Activated CD4-positive, CD25-positive, alpha-beta regulatory T cell (primary cell): ENCODE results near the gene TMC2.
"Not testable (repeated sequence)": the region's sequence is repeated elsewhere in the genome, so short reads cannot be mapped to it uniquely, and the experiment has no call there.

Experiments
- DNase-seq, 4 experiments: peaks; one replicate each; lab custom pipeline; 2025; lab: John Stamatoyannopoulos, UW

Gene TMC2, protein sequence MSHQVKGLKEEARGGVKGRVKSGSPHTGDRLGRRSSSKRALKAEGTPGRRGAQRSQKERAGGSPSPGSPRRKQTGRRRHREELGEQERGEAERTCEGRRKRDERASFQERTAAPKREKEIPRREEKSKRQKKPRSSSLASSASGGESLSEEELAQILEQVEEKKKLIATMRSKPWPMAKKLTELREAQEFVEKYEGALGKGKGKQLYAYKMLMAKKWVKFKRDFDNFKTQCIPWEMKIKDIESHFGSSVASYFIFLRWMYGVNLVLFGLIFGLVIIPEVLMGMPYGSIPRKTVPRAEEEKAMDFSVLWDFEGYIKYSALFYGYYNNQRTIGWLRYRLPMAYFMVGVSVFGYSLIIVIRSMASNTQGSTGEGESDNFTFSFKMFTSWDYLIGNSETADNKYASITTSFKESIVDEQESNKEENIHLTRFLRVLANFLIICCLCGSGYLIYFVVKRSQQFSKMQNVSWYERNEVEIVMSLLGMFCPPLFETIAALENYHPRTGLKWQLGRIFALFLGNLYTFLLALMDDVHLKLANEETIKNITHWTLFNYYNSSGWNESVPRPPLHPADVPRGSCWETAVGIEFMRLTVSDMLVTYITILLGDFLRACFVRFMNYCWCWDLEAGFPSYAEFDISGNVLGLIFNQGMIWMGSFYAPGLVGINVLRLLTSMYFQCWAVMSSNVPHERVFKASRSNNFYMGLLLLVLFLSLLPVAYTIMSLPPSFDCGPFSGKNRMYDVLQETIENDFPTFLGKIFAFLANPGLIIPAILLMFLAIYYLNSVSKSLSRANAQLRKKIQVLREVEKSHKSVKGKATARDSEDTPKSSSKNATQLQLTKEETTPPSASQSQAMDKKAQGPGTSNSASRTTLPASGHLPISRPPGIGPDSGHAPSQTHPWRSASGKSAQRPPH

GRCh38 chr20:2536560-2536986 lies at the start of gene TMC2:
TMC2 (plus strand) TSS chr20:2536573; CDS start chr20:2536622, 49 bp downstream.
- DNase-seq = no peak

DNA sequence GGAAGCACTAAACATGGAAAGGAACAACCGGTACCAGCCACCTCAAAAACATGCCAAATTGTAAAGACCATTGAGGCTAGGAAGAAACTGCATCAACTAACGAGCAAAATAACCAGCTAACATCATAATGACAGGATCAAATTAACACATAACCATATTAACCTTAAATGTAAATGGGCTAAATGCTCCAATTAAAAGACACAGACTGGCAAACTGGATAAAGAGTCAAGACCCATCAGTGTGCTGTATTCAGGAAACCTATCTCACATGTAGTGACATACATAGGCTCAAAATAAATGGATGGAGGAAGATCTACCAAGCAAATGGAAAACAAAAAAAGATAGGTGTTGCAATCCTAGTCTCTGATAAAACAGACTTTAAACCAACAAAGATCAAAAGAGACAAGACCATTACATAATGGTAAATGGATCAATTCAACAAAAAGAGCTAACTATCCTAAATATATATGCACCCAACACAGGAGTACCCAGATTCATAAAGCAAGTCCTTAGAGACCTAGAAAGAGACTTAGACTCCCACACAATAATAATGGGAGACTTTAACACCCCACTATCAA lies 33.5 kb upstream of the TMC2 start:
- DNase-seq = not testable (repeated sequence)

DNA sequence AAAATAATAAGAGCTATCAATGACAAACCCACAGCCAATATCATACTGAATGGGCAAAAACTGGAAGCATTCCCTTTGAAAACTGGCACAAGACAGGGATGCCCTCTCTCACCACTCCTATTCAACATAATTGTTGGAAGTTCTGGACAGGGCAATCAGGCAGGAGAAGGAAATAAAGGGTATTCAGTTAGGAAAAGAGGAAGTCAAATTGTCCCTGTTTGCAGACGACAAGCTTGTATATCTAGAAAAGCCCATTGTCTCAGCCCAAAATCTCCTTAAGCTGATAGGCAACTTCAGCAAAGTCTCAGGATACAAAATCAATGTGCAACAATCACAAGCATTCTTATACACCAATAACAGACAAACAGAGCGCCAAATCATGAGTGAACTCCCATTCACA lies 31.6 kb upstream of the TMC2 start:
- not testable (repeated sequence) for DNase-seq

DNA sequence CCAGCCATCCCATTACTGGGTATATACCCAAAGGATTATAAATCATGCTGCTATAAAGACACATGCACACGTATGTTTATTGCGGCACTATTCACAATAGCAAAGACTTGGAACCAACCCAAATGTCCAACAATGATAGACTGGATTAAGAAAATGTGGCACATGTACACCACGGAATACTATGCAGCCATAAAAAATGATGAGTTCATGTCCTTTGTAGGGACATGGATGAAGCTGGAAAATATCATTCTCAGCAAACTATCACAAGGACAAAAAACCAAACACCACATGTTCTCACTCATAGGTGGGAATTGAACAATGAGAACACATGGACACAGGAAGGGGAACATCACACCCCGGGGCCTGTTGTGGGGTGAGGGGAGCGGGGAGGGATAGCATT lies 29.9 kb upstream of the TMC2 start:
- DNase-seq = not testable (repeated sequence)

DNA sequence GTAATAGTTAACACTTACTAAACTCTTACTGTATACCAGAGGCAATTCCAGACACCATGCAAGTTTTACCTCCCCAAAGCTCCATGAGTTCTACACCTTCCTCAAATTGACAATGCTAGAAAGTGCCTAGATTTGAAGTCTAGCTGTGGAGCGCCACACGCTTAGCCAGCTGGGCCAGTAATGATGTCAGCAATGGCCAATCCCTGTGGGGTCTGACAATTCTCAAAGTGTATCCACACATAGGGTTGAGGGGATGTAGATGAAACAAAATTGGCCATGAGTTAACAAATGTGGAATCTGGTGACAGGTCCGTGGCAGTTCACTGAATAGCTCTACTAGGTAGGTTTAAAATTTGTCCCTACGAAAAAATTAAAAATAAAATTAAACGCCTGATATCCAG lies 28.9 kb upstream of the TMC2 start:
- DNase-seq = no peak

- no peak for DNase-seq
Observed at GRCh38 chr20:2507875-2508630, 28.3 kb upstream of the TMC2 start.

- DNase-seq = peak; percentile 38 to 67 (median 54)
Observed at GRCh38 chr20:2508631-2509467, 27.5 kb upstream of the TMC2 start, which contains the start of gene ZNF343. ZNF343 (minus strand) TSS chr20:2508915; CDS start chr20:2493895, 15,020 bp downstream.

DNA sequence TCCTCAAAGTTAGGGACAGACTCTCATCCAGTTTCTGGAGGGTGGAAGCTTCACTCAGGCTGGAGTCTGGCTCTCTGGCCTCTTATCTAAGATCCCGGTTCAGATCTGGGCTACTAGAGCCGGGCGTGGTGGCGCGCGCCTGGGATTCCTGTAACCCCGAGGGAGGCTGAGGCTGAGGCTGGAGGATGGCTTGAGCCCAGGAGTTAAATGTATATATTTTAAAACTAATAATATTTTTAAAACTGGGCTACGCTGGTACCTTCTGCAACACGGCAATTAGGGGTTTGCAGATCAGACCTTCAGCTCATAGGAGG lies 26.9 kb upstream of the TMC2 start:
- no peak for DNase-seq

DNA sequence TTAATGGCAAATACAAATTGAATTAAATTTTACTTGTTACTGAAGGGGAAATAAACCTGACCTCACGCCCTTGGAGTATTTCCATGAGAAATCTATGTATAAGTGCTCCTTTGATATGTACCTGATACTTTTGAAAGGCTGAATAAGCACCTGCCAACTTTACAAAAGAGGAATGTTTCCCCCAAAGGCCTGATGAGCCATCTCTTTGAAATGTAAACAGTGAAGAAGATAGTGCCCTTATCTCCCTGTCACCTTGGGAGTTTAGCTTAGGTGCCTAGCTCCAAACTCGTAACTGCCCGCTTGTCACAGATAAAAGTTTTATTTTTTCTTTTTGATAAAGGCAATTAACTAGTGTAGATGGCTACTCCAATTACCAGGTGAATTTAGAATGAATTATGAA lies 26.6 kb upstream of the TMC2 start:
- no peak for DNase-seq

- no peak for DNase-seq
Observed at GRCh38 chr20:2515203-2515602, 21.2 kb upstream of the TMC2 start.

GRCh38 chr20:2516399-2516798 lies 20.0 kb upstream of the TMC2 start:
- DNase-seq = no peak

GRCh38 chr20:2518096-2518495 lies 18.3 kb upstream of the TMC2 start:
- no peak for DNase-seq

DNA sequence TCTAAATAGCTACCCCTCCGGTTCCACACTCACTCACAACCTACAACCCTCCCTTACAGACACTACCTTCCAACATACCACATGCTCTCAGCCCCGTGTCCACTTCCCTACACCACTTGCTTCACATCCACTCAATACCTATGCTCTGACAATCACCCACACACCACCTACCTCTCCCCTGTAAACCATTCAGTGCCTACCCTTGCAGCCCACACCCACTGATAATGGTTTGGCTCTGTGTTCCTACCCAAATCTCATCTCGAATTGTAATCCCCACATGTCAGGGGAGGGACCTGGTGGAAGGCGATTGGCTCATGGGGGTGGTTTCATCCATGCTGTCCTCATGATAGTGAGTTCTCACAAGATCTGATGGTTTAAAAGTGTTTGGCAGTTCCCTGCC lies 17.8 kb upstream of the TMC2 start:
- DNase-seq = no peak

GRCh38 chr20:2519115-2519809 lies 17.1 kb upstream of the TMC2 start:
- no peak for DNase-seq

GRCh38 chr20:2520617-2521016 lies 15.8 kb upstream of the TMC2 start:
- DNase-seq = no peak

GRCh38 chr20:2521369-2522305 lies 14.7 kb upstream of the TMC2 start:
- DNase-seq = peak in 3 of 4 experiments; percentile 11 to 14 (median 11)

- DNase-seq = not testable (repeated sequence)
Observed at GRCh38 chr20:2522826-2523429, 13.4 kb upstream of the TMC2 start.

DNA sequence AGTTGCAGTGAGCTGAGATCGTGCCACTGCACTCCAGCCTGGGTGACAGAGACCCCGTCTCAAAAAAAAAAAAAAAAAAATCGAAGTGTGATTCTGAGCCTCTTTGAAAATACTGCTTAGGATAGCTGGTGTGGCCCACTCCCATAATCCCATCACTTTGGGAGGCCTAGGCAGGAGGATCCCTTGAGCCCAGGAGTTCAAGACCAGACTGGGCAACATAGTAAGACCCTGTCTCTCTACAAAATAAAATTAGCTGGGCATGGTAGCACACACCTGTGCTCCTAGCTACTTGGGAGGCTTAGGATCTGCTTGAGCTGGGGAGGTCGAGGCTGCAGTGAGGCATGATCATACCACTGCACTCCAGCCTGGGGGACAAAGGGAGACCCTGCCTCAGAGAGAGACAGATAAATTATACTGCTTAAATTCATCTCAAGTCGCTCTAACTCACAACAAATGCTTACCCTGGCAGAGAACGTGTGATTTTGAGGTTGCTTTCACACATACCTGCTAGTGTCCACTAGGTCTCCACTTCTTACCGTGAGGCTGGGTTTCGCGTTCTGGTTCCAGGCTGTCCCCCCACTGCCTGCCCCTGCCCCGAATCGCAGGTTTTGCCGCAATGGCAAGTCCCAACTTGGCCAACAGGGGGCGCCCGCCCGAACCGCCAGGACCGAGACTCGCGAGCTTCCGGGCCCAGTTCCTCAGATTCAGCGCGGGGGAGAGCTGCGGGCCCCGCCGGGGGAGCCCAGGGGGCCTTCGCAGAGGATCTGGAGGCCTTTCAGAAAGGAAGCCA lies 12.3 kb upstream of the TMC2 start:
- DNase-seq = peak; percentile 80 to 93 (median 84)
